ENCODE results near the gene BRWD1.

Gene BRWD1

GRCh38 chr21:39182484-39183271 is 130.8 kb downstream of the BRWD1 start:
- TF ChIP-seq CTCF (conservative IDR thresholded peaks at IDR 0.05; ENCODE audit: low read depth, low read length), result no peak
- Histone ChIP-seq H3K79me2 (ENCODE audit: insufficient read depth, low read depth) (peaks cover 32% of the 10 kb centered on the region), H3K4me2 (peak overlapping the region; percentile 99), H3K27ac (peak overlapping the region; percentile 68), H3K4me1 (ENCODE audit: low read depth, poor library complexity, severe bottlenecking) (peaks cover 39% of the 10 kb centered on the region), H3K27me3 (ENCODE audit: insufficient read depth, low read depth) (no peaks in the 10 kb centered on the region), H2AFZ (ENCODE audit: low read depth) (peak overlapping the region; percentile 66), H3K4me3 (IDR thresholded peaks at IDR 0.05; ENCODE audit: insufficient read depth, low read depth, low read length) (no peak overlapping the region), H4K20me1 (ENCODE audit: insufficient read depth) (no peaks in the 10 kb centered on the region), H3K36me3 (ENCODE audit: insufficient read depth) (no peaks in the 10 kb centered on the region), H3K9ac (peak overlapping the region; percentile 86)

- no peak overlapping the region for H3K4me3 ChIP-seq (IDR thresholded peaks at IDR 0.05; ENCODE audit: insufficient read depth, low read depth, low read length)
- H3K27me3 ChIP-seq (ENCODE audit: insufficient read depth, low read depth), result no peaks in the 10 kb centered on the region
- peak overlapping the region; percentile 66; the same call in 1 of the 2 replicates for H2AFZ ChIP-seq (ENCODE audit: low read depth)
- peaks cover 32% of the 10 kb centered on the region for H3K79me2 ChIP-seq (ENCODE audit: insufficient read depth, low read depth)
- H3K9ac ChIP-seq, result peak overlapping the region; percentile 86; the same call in 1 of the 2 replicates
- H3K4me2 ChIP-seq, result peak overlapping the region; percentile 99
- H4K20me1 ChIP-seq (ENCODE audit: insufficient read depth), result no peaks in the 10 kb centered on the region
- H3K4me1 ChIP-seq (ENCODE audit: low read depth, poor library complexity, severe bottlenecking), result peaks cover 33% of the 10 kb centered on the region
- TF ChIP-seq CTCF (conservative IDR thresholded peaks at IDR 0.05; ENCODE audit: low read depth, low read length), result no peak
- no peaks in the 10 kb centered on the region for H3K36me3 ChIP-seq (ENCODE audit: insufficient read depth)
- H3K27ac ChIP-seq, result no peak overlapping the region
Measured at GRCh38 chr21:39182016-39182415, 131.4 kb downstream of the BRWD1 start.

GRCh38 chr21:39181205-39181818 is 132.1 kb downstream of the BRWD1 start:
- Histone ChIP-seq H2AFZ (ENCODE audit: low read depth) (no peak overlapping the region), H3K79me2 (ENCODE audit: insufficient read depth, low read depth) (peaks cover 32% of the 10 kb centered on the region), H3K4me1 (ENCODE audit: low read depth, poor library complexity, severe bottlenecking) (peaks cover 30% of the 10 kb centered on the region), H3K27me3 (ENCODE audit: insufficient read depth, low read depth) (no peaks in the 10 kb centered on the region), H3K4me3 (IDR thresholded peaks at IDR 0.05; ENCODE audit: insufficient read depth, low read depth, low read length) (no peak overlapping the region), H3K9ac (no peak overlapping the region), H3K4me2 (peak overlapping the region; percentile 99), H4K20me1 (ENCODE audit: insufficient read depth) (no peaks in the 10 kb centered on the region), H3K36me3 (ENCODE audit: insufficient read depth) (no peaks in the 10 kb centered on the region), H3K27ac (no peak overlapping the region)
- TF ChIP-seq CTCF (conservative IDR thresholded peaks at IDR 0.05; ENCODE audit: low read depth, low read length), result no peak

- Histone ChIP-seq H4K20me1 (ENCODE audit: insufficient read depth) (no peaks in the 10 kb centered on the region), H3K9ac (no peak overlapping the region), H3K4me1 (ENCODE audit: low read depth, poor library complexity, severe bottlenecking) (peaks cover 29% of the 10 kb centered on the region), H3K36me3 (ENCODE audit: insufficient read depth) (no peaks in the 10 kb centered on the region), H2AFZ (ENCODE audit: low read depth) (no peak overlapping the region), H3K27me3 (ENCODE audit: insufficient read depth, low read depth) (no peaks in the 10 kb centered on the region), H3K4me3 (IDR thresholded peaks at IDR 0.05; ENCODE audit: insufficient read depth, low read depth, low read length) (no peak overlapping the region), H3K27ac (no peak overlapping the region), H3K4me2 (no peak overlapping the region; the same call in 1 of the 2 replicates), H3K79me2 (ENCODE audit: insufficient read depth, low read depth) (peaks cover 32% of the 10 kb centered on the region)
- TF ChIP-seq CTCF (conservative IDR thresholded peaks at IDR 0.05; ENCODE audit: low read depth, low read length), result no peak
Measured at GRCh38 chr21:39180429-39181019, 132.9 kb downstream of the BRWD1 start.

Data from KMS-11 (cell line).